Renal cortical epithelial cell (primary cell): ENCODE data around the gene PITPNC1. TPM values are rescaled to one million over a fixed set of nuclear protein-coding genes. Genes with fewer than 3 reads are reported as not detected.
"Not testable (repeated sequence)": the region's sequence is repeated elsewhere in the genome, so short reads cannot be mapped to it uniquely, and the experiment has no call there.

Experiments used
- DNase-seq: peaks from one replicate; pipeline ENCODE4 v3.0.0-alpha.2; 2011; ENCODE audit warnings: low read depth
- total RNA-seq: library from RNA; depleted of rRNA; stranded (reverse); fragments of >200 nt; gene quantifications from 2 replicates; pipeline ENCODE4 v1.2.3, GENCODE V29; 2014

The PITPNC1 gene
- total RNA-seq, 1 donor from 2014 or later = 7.3 TPM

DNA sequence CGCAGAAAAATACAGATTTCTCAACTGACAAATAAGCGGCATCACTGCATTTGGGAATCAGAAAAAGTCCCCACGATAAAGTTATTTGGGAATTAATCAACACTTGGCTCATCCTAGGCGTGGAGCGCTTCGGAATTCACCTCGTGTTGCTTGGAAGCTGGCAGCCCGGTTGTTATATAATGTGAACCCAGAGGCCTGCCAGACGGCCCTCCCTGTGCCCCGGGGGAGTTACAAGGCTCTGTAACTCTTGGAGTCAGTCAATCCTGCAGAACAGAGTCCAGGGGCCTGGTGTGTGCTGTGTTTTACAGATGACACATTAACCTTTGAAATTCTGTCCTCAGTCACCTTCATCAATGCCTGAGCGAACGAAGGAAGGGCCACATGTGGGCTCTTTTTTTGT, 111.1 kb downstream of the PITPNC1 start:
- peak; percentile 37 for DNase-seq

GRCh38 chr17:67488768-67489167, 111.7 kb downstream of the PITPNC1 start:
- DNase-seq = no peak

- no peak for DNase-seq
These were observed 112.2 kb downstream of the PITPNC1 start for GRCh38 chr17:67489273-67489672.

- DNase-seq = no peak
These were observed 113.4 kb downstream of the PITPNC1 start for GRCh38 chr17:67490471-67490870.

DNA sequence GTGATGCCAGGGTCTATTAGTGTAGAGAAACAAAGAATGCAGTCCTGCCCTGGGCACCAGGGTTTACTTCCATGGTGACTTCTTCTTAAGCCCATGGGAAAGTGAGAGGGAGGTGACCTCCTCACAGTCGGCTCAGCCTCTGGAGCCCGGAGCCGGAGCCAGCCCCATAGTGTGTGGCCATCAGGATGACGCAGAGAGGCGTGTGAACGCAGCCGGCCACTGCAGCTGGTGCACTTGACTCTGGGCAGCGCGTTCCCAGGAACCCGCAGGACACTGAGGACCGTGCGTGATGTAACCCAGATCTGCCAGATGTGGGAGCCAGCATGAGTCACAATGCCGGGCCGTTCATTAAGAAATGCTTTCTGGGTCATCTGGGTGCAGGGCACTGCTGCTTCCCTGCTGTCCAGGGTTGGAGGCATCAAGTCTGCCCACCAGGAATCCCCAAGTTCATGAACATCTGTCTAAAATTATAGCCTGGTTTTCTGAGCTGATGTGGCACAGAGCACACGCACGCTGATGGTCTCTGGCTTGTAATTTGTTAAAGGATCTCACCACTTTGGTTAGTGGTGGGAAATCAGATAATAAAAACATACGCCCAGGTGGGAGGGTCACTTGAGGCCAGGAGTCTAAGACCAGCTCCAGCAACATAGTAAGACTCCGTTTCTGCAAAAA, 114.1 kb downstream of the PITPNC1 start:
- peak; percentile 91 for DNase-seq

DNA sequence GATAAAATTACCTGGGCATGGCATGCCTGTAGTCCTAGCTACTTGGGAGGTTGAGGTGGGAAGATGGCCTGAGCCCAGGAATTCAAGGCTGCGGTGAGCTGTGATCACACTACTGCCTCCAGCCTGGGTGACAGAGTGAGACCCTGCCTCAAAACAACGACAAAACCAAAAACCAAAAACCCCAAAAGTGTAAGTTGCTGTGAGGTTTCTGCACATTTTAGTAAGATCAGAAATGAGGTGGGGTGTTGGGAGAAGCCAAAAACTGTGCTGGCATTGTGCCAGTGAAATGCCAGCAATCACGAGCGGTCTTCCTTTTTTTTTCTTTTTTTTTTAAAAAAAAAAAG, 114.6 kb downstream of the PITPNC1 start:
- no peak for DNase-seq

DNA sequence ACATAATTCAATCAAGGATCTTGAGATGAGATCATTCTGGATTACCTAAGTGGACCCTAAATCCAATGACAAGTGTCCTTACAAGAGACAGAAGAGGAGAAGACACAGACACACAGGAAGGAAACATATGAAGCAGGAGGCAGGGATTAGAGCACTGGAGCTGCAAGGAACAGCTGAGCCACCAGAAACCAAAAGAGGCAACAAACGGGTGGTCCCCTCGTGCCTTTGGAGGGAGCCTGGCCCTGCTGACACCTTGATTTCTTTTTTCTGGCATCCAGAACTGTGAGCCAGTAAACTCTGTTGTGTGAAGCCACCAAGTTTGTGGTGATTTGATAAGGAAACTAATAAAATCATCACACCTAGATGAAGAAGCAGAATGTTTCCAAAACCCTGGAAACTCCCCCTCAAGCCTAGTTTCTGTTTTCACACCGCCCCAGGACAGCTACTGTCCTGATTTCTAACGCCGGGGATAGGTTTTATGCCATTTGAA, 115.2 kb downstream of the PITPNC1 start:
- DNase-seq = no peak

GRCh38 chr17:67492824-67493517, 115.9 kb downstream of the PITPNC1 start:
- DNase-seq = no peak

DNA sequence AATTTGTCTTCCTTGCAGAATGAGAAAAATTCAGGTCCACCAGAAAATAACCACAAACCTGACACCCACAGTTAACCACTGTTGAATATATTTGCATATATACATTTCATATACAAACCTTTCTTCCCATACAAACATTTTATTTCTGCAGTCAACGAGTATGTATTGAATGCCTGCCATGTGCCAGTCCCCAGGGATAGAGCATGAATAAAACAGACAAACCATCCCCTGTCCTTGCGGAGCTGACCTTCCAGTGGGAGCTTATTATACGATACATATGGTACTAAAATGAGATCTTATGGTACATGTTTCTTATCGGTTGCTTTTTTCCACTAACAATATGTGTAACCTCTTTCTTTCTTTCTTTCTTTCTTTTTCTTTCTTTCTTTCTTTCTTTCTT, 116.7 kb downstream of the PITPNC1 start:
- no peak for DNase-seq

- DNase-seq = not testable (repeated sequence)
These were observed 118.5 kb downstream of the PITPNC1 start for GRCh38 chr17:67495534-67495933.

DNA sequence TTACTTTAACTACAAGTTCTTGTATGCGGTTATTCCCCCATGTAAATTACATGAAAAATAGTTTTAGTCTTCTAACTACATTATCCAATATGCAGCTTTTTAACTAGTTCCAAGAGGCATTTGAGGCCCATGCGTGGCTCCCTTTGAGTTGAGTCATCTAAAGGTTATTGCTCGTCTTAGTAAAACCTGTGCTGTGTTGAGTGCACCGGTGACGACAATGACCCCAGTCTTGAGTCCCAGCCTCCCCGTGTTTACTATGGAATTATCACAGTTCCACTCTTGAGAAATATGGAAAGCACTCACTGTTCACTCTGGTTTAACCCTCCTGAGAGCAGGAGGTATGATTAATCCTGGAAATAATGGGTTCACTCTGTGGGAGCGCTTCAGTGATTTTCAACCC, 119.2 kb downstream of the PITPNC1 start:
- DNase-seq = peak; percentile 42

- no peak for DNase-seq
These were observed 122.6 kb downstream of the PITPNC1 start for GRCh38 chr17:67499685-67500084.

DNA sequence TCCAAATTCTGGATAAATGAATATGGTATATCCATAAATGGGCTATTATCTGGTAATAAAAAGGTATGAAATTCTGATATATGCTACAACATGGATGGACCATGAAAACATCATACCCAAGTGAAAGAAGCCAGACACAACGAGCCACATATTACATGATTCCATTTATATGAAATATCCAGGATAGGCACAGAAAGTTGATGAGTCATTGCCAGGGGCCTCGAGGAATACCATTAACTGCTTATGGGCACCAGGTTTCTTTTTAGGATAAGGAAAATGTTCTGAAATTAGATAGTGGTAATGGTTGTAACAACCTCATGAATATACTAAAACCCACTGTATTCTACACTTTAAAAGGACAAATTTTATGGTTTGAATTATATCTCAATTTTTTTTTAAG, 123.2 kb downstream of the PITPNC1 start:
- DNase-seq = no peak

GRCh38 chr17:67500677-67501300, 123.7 kb downstream of the PITPNC1 start:
- DNase-seq = no peak

- no peak for DNase-seq
These were observed 125.1 kb downstream of the PITPNC1 start for GRCh38 chr17:67502151-67502550.

DNA sequence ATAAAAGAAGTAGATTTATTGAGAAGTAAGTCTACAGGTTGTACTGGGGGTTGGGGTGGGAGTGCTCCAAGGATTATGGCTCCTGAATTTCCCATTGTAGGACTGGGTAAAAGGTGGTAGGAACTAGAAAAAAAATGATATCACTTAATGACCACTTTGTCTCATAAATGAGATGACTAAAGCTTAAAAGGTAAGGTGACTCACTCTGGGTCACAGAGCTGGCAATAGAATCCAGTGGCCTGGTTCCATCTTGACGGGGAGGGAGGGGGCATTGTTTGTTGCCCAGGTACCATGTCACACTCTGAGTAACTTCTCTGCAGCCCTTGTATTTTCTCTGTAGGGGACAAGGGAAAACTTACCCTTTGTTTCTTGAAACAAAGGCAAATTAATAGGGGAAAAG, 126.1 kb downstream of the PITPNC1 start:
- DNase-seq = peak; percentile 89

- DNase-seq = no peak
These were observed 126.7 kb downstream of the PITPNC1 start for GRCh38 chr17:67503739-67504138.

DNA sequence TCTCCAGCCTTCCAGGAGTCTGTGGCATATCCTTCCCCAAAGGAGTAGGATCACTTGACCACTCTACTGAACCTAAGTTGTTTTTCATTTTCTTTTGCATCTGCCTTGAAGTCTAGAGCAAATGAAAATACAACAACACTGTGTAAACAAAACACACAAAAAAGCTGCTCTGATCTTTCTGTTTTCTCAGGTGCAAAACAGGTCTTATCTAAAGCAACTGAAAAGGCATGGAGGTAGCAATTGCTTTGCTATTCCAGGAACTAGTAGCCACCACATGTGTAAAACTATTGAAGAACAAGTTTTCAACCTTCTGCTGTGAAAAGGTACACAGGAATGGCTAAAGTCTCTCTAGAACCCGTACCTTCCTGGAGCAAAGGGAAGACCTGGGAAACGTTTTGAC, 127.1 kb downstream of the PITPNC1 start:
- DNase-seq = no peak

DNA sequence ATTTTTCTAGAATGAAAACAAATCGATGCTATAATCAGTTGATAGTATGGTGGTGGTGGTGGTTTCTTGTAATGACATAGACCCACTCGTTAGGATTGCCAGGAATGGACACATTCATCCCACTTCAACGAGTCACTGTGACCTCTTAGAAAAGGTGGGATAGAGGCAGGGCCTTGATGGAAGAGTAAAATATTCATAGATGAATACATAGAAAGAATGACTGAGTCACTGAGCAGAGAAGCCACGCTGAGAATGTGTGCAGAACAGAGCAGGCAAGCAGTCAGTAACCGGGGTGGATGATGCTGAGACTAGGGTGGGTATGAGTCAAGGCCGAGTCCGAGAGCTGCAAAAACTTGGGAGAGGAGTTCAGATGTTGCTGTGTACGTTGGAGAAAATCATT, 129.9 kb downstream of the PITPNC1 start:
- peak; percentile 62 for DNase-seq

DNA sequence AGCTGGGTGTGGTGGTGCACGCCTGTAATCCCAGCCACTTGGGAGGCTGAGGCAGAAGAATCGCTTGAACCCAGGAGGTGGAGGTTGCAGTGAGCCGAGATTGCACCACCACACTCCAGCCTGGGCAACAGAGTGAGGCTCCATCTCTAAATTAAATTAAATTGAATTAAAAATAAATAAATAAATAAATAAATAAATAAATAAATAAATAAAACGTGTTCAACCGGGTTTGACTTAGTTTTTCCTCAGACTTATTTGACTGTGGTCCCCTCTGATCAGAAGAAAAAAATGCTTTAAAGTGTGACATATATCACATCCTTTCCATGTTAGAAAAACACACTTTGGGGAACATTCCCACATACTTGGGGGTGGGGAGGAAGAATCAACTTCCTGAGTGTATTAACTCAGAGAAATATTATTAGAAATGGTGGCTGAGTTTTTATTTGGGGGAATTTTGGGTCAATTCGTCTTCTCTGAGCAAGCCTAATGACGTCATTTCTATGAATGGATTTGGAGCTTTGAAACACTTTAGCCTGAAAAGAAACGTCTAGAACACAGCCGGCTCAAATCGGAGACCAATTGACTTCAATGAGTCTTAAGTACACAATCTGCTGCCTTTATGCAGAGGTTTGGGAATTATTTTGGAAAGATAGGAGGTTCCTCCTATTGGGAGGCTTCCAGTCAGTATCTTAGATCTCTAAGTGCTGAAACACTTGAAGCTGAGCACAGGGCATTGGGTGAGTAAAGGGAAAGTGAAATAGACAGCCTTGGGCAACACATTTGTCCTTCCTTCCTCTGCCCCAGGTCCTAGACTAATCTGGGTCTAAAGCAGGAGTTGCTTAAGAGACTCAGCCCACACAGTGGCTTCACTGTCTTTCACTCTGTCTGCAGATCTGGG, 132.6 kb downstream of the PITPNC1 start:
- DNase-seq = no peak

- DNase-seq = no peak
These were observed 133.9 kb downstream of the PITPNC1 start for GRCh38 chr17:67511012-67511411.

DNA sequence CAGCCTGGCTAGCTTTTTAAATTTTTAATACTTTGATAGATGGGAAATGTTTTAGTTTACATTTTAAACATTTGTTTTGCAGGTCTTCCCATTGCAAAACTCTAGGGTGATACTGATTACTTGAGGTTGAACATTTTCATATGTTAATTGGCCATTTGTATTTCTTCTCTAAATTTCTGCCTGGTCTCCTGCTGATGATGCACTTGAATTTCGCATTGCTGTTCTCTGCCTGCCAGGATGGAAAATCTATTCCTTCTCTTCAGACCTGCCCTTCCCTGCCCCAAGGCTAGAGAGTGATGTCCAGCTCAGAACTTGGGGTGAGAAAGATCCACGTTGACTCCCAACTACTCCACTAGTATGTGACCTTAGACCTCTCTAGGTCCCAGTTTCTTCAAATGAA, 134.7 kb downstream of the PITPNC1 start:
- DNase-seq = no peak
